MM.1S (cell line): ENCODE measurements around the gene ZNF483.

Source experiments
- CTCF ChIP-seq: fragments of 300-600 bp; sonication (generic); IDR thresholded peaks from 2 replicates; pipeline ENCODE4 v1.5.1; 2016; ENCODE audit warnings: antibody characterized with exemption, low read length, mixed read lengths
- EZH2 ChIP-seq: fragments of 300-600 bp; sonication (generic); optimal IDR thresholded peaks from 2 replicates; pipeline ENCODE3; 2017; ENCODE audit warnings: low read depth, mild to moderate bottlenecking, antibody characterized with exemption, low read length, mixed read lengths
- EZH2phosphoT487 ChIP-seq: fragments of 300-600 bp; sonication (generic); IDR thresholded peaks from 2 replicates; pipeline ENCODE4 v1.6.1; 2018; ENCODE audit warnings: antibody characterized with exemption, low read length

GRCh38 chr9:111482694-111483438 is 42.1 kb upstream of the ZNF483 start:
- TF ChIP-seq CTCF (no peak), EZH2 (no peak), EZH2phosphoT487 (no peak)
